GM18502 (cell line): ENCODE measurements around the gene PRAMEF18.
"Not testable (repeated sequence)": the region's sequence is repeated elsewhere in the genome, so short reads cannot be mapped to it uniquely, and the experiment has no call there.

ENCODE experiments used
- ATAC-seq: cut with Tn5 transposase; IDR thresholded peaks from one replicate; pipeline ENCODE4 v1.9.1; 2021; ENCODE audit warnings: mild to moderate bottlenecking; ENCODE audit not compliant: unreplicated experiment, poor library complexity

The PRAMEF18 gene

GRCh38 chr1:13216619-13217018 lies 9.3 kb downstream of the PRAMEF18 start:
- ATAC-seq = not testable (repeated sequence)

- not testable (repeated sequence) for ATAC-seq
Observed at GRCh38 chr1:13208712-13209111, 17.2 kb downstream of the PRAMEF18 start.

DNA sequence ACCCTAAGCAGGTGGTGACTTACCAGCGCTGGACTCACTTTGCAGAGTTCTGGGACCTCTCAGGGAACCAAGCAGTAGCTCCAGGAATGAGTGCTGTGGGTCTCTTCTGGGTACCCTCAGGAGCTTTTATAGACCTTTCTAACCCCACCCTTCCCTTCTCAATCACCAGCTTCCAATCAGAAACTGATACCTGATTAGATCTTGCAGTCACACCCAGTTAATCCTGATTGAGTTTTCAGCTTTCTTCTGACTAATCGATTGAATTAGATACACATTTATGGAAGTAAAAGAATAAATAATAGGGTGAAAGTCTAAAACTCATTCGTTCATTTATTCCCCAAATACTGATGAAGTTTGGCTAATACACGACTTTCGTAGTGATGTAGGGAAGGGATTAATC lies 24.6 kb downstream of the PRAMEF18 start, which contains the start of gene PRAMEF13:
Gene PRAMEF13, minus strand, starts transcription at position 101 of the 400 bp plus-strand sequence. CDS start 1,820 bp downstream, outside the sequence.
- ATAC-seq = not testable (repeated sequence)
